T-helper 17 cell (primary cell): ENCODE data around the gene PRXL2B. TPM values are rescaled to one million over a fixed set of nuclear protein-coding genes. Genes with fewer than 3 reads are reported as not detected.
"Not testable (repeated sequence)": the region's sequence is repeated elsewhere in the genome, so short reads cannot be mapped to it uniquely, and the experiment has no call there.

Experiments
- ATAC-seq: fragments of 150-1000 bp; cut with Tn5 transposase; 2 replicates; pipeline ENCODE4 v1.10.0; 2021; ENCODE audit warnings: mild to moderate bottlenecking, moderate library complexity
- DNase-seq, 3 donors: peaks; one replicate each; pipeline versions ENCODE4 v3.0.0 to v3.0.0-alpha.2; 2020 to 2021
- H3K9me3 ChIP-seq: one replicate; pipeline ENCODE4 v1.7.0; 2013; ENCODE audit warnings: low read length, mild to moderate bottlenecking; ENCODE audit not compliant: control insufficient read depth, poor library complexity, severe bottlenecking
- H3K27ac Mint-ChIP-seq: one replicate; pipeline ENCODE4 v1.8.0; 2022; ENCODE audit warnings: mild to moderate bottlenecking, moderate library complexity, mixed read lengths
- H3K27me3 Mint-ChIP-seq: one replicate; pipeline ENCODE4 v1.8.0; 2022; ENCODE audit warnings: mixed read lengths
- H3K36me3 Mint-ChIP-seq: one replicate; pipeline ENCODE4 v1.8.0; 2022; ENCODE audit warnings: low read depth, mixed read lengths
- H3K4me1 Mint-ChIP-seq: one replicate; pipeline ENCODE4 v1.8.0; 2022; ENCODE audit warnings: mild to moderate bottlenecking, mixed read lengths
- H3K4me3 Mint-ChIP-seq: one replicate; pipeline ENCODE4 v1.8.0; 2022; ENCODE audit warnings: mild to moderate bottlenecking, moderate library complexity, mixed read lengths
- total RNA-seq, 4 donors: library from RNA in 2 of 4; stranded (reverse) in 2 of 4; gene quantifications; one replicate each; pipeline ENCODE4 v1.2.3 and lab custom pipeline; 2022 to 2026

Gene PRXL2B
- total RNA-seq, 2 donors from 2014 or later, result 17.6 to 18.5 TPM

- peaks cover 2% of the 10 kb centered on the region for H3K9me3 ChIP-seq
- no peak for DNase-seq
- no peaks in the 10 kb centered on the region for H3K27me3 Mint-ChIP-seq
- peaks cover 2% of the 10 kb centered on the region for H3K36me3 Mint-ChIP-seq
- H3K27ac Mint-ChIP-seq, result peak overlapping the region; percentile 100
- no peak overlapping the region for H3K4me3 Mint-ChIP-seq
- H3K4me1 Mint-ChIP-seq, result peaks cover 26% of the 10 kb centered on the region
- ATAC-seq, result no peak
Measured at GRCh38 chr1:2575801-2576663, 10.5 kb upstream of the PRXL2B start.

DNA sequence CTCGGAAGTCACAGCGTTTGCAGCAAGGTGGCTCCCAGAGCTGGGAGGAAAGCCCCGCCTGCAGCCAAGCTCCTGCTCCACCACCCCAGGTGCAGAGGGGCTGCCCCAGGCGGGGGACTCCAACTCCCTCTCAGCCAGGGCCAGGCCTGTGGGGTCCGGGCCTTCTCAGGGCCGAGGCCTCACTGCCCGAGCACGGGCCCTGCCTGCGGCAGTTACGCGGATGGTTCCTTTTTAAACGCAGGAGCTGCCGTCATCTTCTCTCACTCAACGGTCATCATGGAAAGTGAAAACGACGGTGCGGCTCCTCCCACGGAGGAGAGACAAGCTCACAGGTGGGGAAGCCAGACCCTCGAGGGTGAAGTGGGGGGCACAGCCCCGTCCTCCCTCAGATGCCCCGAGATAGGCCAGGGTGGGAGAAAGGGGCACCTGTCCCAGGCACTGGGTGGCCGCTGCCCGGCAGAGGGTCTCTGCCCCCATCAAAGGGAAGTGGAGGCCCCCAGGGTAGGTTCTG is 9.0 kb upstream of the PRXL2B start:
- Mint-ChIP-seq H3K4me3 (peak overlapping the region; percentile 83), H3K4me1 (peaks cover 34% of the 10 kb centered on the region), H3K27ac (peak overlapping the region; percentile 100)
- H3K36me3 Mint-ChIP-seq, H3K9me3 ChIP-seq, H3K27me3 Mint-ChIP-seq: not testable (repeated sequence)
- ATAC-seq (peak; percentile 63), DNase-seq (peak in 2 of 3 donors; percentile 44 to 65)

DNA sequence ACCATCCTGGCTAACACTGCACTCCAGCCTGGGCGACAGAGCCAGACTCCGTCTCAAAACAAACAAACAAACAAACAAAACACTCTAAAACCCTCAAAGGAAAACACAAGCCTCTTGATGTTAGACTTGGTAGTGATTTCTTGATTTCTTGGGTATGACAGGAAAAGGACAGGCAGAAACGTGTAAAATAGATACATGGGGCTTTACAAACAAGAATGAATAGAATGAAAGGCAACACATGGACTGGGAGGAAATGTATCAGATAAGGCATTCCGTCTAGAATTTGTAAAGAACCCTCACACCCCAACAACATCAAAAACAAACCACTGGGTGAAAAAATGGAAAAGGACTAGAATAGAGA is 7.8 kb upstream of the PRXL2B start:
- Mint-ChIP-seq H3K36me3 (peaks cover 2% of the 10 kb centered on the region), H3K27ac (peak overlapping the region; percentile 100), H3K4me3 (peak overlapping the region; percentile 83), H3K27me3 (no peaks in the 10 kb centered on the region), H3K4me1 (peaks cover 36% of the 10 kb centered on the region)
- DNase-seq (no peak), ATAC-seq (no peak)
- no peaks in the 10 kb centered on the region for H3K9me3 ChIP-seq

DNA sequence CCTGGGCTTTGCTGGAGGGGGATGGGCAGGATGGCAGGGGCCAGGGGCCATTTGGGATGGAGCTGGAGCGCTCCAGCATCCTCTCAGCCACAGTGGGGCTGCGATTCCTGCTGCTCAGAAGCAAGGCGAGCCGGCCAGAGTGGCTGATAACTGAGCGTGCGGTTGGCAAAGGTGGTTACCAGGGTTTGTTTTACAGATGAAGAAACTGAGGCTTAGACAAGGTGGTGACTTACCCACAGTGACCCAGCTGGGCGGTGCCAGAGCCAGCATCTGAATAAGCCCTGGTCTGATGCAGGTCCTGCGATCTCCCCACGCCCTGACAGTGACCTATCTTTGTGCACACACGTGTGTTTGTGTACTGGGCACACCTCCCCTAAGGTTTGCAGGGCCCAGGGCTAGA is 5.9 kb upstream of the PRXL2B start:
- Mint-ChIP-seq H3K4me3 (no peak overlapping the region), H3K4me1 (peaks cover 50% of the 10 kb centered on the region), H3K27me3 (no peaks in the 10 kb centered on the region), H3K36me3 (peaks cover 2% of the 10 kb centered on the region), H3K27ac (peak overlapping the region; percentile 97)
- peak in 1 of 3 donors; percentile 5 for DNase-seq
- no peak for ATAC-seq
- no peaks in the 10 kb centered on the region for H3K9me3 ChIP-seq

DNA sequence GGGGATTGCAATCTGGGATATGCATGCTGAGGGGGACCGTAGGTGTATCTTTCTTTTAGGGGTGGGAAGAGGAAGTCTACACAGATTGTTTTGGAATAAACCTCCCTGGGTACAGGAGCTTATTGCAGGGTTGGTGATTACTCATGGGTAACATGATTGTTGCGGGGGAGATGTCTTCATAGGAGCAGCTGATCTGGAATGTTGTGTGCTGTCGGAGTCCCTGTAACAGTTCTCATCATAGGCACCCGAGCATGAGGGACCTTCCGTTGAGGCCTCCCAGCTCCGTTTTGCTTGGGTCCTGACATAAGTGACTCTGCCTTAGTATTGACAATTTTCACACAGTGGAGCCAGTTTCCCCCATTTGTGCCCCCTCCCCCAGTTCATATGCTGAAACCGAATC is 4.2 kb upstream of the PRXL2B start:
- Mint-ChIP-seq H3K4me3 (peak overlapping the region; percentile 15), H3K27ac (peak overlapping the region; percentile 97), H3K36me3 (peaks cover 5% of the 10 kb centered on the region), H3K4me1 (peaks cover 44% of the 10 kb centered on the region), H3K27me3 (no peaks in the 10 kb centered on the region)
- H3K9me3 ChIP-seq, result no peaks in the 10 kb centered on the region
- DNase-seq (no peak), ATAC-seq (no peak)

DNA sequence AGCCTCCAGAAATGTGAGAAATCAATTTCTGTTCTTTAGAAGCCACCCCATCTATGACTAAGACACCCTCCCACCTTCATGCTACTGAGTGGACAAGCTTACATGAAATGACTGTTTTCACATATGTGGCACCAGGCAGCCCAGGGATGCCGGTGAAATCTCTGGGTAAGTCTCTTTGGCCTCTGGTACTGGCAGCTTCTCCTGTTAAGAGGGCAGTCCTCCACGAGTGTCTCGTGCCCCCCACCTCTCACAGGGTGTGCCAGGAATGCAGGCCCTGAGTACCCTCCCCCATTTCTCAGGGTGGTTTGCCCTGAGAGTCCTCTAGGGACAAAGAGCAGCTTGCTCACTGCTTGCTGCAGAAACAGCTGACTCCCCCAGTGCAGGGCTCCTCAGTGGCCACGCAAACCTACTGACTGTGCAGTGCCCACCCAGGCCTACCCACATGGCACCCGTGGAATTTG is 3.2 kb upstream of the PRXL2B start:
- DNase-seq (peak in 1 of 3 donors; percentile 8), ATAC-seq (no peak)
- no peaks in the 10 kb centered on the region for H3K27me3 Mint-ChIP-seq
- H3K4me1 Mint-ChIP-seq, result peaks cover 43% of the 10 kb centered on the region
- H3K4me3 Mint-ChIP-seq, result no peak overlapping the region
- no peaks in the 10 kb centered on the region for H3K9me3 ChIP-seq
- H3K27ac Mint-ChIP-seq, result peak overlapping the region; percentile 97
- H3K36me3 Mint-ChIP-seq, result peaks cover 5% of the 10 kb centered on the region

DNA sequence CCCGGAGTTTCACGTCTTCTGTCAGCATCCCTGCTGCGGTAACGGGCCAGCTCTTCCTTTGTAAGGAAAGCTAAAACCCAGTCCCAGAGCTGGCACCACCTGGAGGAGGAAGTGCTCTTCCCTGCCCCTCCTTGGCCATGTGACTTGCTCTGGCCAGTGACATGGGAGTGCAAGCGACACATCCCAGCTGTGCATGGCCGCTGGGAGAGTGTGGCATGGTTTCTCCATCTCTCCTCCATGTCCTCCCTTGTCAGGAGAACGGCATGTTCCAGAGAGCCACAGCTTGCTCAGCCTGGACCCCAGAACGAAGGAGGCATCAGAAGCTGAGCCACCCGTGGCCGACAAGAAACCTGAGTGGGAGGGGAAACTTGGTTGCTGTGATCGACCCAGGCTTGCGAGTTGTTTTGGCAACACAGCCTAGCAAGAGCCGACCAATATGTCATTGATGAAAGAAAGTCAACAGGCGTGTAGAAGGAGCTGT is 2.7 kb upstream of the PRXL2B start:
- Mint-ChIP-seq H3K4me1 (peaks cover 37% of the 10 kb centered on the region), H3K36me3 (peaks cover 3% of the 10 kb centered on the region), H3K4me3 (peak overlapping the region; percentile 91), H3K27ac (peak overlapping the region; percentile 97), H3K27me3 (no peaks in the 10 kb centered on the region)
- ATAC-seq, result peak; percentile 29
- DNase-seq, result peak; percentile 18 to 42 (median 29)
- no peaks in the 10 kb centered on the region for H3K9me3 ChIP-seq

DNA sequence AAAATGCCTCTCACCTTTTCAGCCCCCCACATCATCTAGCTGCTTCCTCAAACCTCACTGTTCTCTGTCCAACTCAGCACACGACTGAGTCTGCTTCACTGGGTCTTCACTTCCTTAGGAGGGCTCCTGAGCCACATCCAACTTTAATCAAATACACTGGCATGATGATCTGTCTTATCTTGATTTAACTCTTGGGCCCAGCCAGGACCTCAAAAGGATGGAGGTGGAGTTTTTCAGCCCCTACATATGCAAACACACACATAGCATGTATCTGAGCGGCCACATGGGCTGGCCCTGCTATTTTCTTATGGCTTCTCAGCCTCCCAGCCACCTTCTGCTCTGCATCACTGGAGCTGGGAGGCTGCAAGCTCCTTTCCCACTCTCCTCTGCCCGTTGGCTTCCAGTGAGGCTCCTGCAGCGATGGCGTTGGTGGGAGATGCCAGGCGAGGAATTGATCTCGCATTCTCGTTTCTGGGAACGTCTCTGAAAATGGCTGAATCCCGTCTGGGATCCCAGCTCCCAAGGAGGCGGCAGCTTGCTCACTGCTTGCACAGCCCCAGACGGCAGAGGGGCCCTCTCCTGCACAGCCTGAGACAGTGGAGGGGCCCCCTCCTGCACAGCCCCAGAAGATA is 1.8 kb upstream of the PRXL2B start:
- Mint-ChIP-seq H3K4me1 (peaks cover 31% of the 10 kb centered on the region), H3K27ac (peak overlapping the region; percentile 97), H3K27me3 (no peaks in the 10 kb centered on the region), H3K4me3 (peak overlapping the region; percentile 91), H3K36me3 (peaks cover 3% of the 10 kb centered on the region)
- ATAC-seq (no peak), DNase-seq (peak in 1 of 3 donors; percentile 6)
- no peaks in the 10 kb centered on the region for H3K9me3 ChIP-seq

DNA sequence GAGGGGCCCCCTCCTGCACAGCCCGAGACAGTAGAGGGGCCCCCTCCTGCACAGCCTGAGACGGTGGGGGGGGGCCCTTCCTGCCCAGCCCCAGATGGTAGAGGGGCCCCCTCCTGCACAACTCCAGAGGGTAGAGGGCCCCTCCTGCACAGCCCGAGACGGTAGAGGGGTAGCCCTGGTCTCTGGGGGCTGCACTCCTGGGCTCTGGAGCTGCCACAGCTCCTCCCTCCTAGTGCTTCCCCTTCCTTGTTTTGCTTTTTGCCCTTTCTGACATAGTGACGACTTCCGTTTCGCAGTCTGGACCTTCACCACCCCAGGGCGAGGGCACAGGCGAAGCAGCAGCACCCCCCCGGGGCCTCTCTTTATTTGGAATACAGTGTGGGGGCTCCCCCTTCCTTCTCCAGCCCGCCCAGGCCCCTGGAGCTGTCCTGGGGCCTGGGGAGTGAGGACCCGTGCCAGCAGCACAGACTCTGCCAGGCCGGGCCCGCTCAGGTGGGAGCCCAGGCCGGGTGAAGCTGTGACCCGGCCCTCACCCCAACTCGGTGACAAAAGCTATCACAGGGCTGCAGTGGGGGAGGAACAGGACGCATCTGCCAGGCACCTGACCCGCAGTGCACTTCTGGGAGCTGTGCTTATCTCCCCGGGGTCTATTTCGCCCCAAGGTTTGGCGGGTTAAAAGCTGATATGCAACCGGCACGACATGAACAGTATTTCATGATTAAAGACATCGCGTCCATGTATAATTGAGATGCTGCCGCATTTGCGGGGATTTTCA is 1.1 kb upstream of the PRXL2B start:
- H3K4me1 Mint-ChIP-seq, result peaks cover 30% of the 10 kb centered on the region
- ATAC-seq (peak; percentile 55), DNase-seq (peak; percentile 45 to 59 (median 56))
- peak overlapping the region; percentile 91 for H3K4me3 Mint-ChIP-seq
- H3K27ac Mint-ChIP-seq, result peak overlapping the region; percentile 97
- H3K9me3 ChIP-seq, result no peaks in the 10 kb centered on the region
- peaks cover 3% of the 10 kb centered on the region for H3K36me3 Mint-ChIP-seq
- no peaks in the 10 kb centered on the region for H3K27me3 Mint-ChIP-seq

- no peaks in the 10 kb centered on the region for H3K9me3 ChIP-seq
- Mint-ChIP-seq H3K27me3 (no peaks in the 10 kb centered on the region), H3K4me1 (peaks cover 27% of the 10 kb centered on the region), H3K36me3 (peaks cover 3% of the 10 kb centered on the region), H3K27ac (peak overlapping the region; percentile 97), H3K4me3 (peak overlapping the region; percentile 91)
- DNase-seq, result peak in 1 of 3 donors; percentile 27
- no peak for ATAC-seq
Measured at GRCh38 chr1:2587071-2587859, 688 bp downstream of the PRXL2B start.

GRCh38 chr1:2587860-2588571 is 1.4 kb downstream of the PRXL2B start:
- Mint-ChIP-seq H3K27me3 (no peaks in the 10 kb centered on the region), H3K4me1 (peaks cover 29% of the 10 kb centered on the region), H3K36me3 (peaks cover 3% of the 10 kb centered on the region), H3K4me3 (peak overlapping the region; percentile 91), H3K27ac (no peak overlapping the region)
- DNase-seq, result no peak
- H3K9me3 ChIP-seq, result no peaks in the 10 kb centered on the region
- ATAC-seq, result no peak
